A673 (cell line): ENCODE results near the gene DNPH1.

Experiments
- CTCF ChIP-seq: fragments of 300-800, 200-600 bp; sonication (generic); conservative IDR thresholded peaks from 2 replicates; pipeline ENCODE4 v1.5.1; 2017; ENCODE audit warnings: low read depth, mild to moderate bottlenecking, antibody characterized with exemption, low read length, moderate library complexity, mixed read lengths
- EZH2 ChIP-seq: fragments of 200-600 bp; sonication (generic); IDR thresholded peaks from 2 replicates; pipeline ENCODE4 v1.6.1; 2017; ENCODE audit warnings: borderline replicate concordance, low read depth, mild to moderate bottlenecking, mixed read lengths, antibody characterized with exemption, low read length; ENCODE audit not compliant: poor library complexity, severe bottlenecking

GRCh38 chr6:43258807-43259686, 29.8 kb upstream of the DNPH1 start:
- no peak for TF ChIP-seq CTCF
- TF ChIP-seq EZH2: no peak
